Measurements from ENCODE around the gene RBBP5. TPM values are rescaled to one million over a fixed set of nuclear protein-coding genes. Genes with fewer than 3 reads are reported as not detected.

Gene RBBP5
- total RNA-seq, 1 donor from 2014 or later, result 12.4 TPM

GRCh38 chr1:205043866-205044265, 77.9 kb downstream of the RBBP5 start:
- Mint-ChIP-seq H3K9me3 (ENCODE audit: low read depth) (no peaks in the 10 kb centered on the region), H3K4me1 (ENCODE audit: low read depth) (no peaks in the 10 kb centered on the region), H3K36me3 (ENCODE audit: low read depth) (no peaks in the 10 kb centered on the region), H3K27me3 (ENCODE audit: low read depth) (peaks cover 69% of the 10 kb centered on the region), H3K4me3 (ENCODE audit: unreplicated experiment) (no peak overlapping the region), H3K27ac (ENCODE audit: unreplicated experiment) (no peak overlapping the region)
- no peak for DNase-seq (ENCODE audit: low spot score)
- TF ChIP-seq CTCF (IDR thresholded peaks at IDR 0.05), result no peak

GRCh38 chr1:205042911-205043806, 78.6 kb downstream of the RBBP5 start, which contains the start of gene CNTN2:
Gene CNTN2, plus strand, starts transcription at chr1:205043212. Its CDS starts 9,974 bp downstream, at chr1:205053186.
- Mint-ChIP-seq H3K9me3 (ENCODE audit: low read depth) (no peaks in the 10 kb centered on the region), H3K4me3 (ENCODE audit: unreplicated experiment) (no peak within 1 kb of the TSS), H3K36me3 (ENCODE audit: low read depth) (no peaks in the 10 kb centered on the region), H3K27ac (ENCODE audit: unreplicated experiment) (no peak within 1 kb of the TSS), H3K4me1 (ENCODE audit: low read depth) (no peaks in the 10 kb centered on the region), H3K27me3 (ENCODE audit: low read depth) (peaks cover 73% of the 10 kb centered on the region)
- no peak for TF ChIP-seq CTCF (IDR thresholded peaks at IDR 0.05)
- no peak for DNase-seq (ENCODE audit: low spot score)

GRCh38 chr1:205041998-205042910, 79.5 kb downstream of the RBBP5 start:
- no peaks in the 10 kb centered on the region for H3K4me1 Mint-ChIP-seq (ENCODE audit: low read depth)
- no peak for TF ChIP-seq CTCF (IDR thresholded peaks at IDR 0.05)
- no peak overlapping the region for H3K4me3 Mint-ChIP-seq (ENCODE audit: unreplicated experiment)
- H3K9me3 Mint-ChIP-seq (ENCODE audit: low read depth), result no peaks in the 10 kb centered on the region
- H3K27me3 Mint-ChIP-seq (ENCODE audit: low read depth), result peaks cover 66% of the 10 kb centered on the region
- no peaks in the 10 kb centered on the region for H3K36me3 Mint-ChIP-seq (ENCODE audit: low read depth)
- no peak overlapping the region for H3K27ac Mint-ChIP-seq (ENCODE audit: unreplicated experiment)
- DNase-seq (ENCODE audit: low spot score), result no peak

- no peaks in the 10 kb centered on the region for H3K36me3 Mint-ChIP-seq (ENCODE audit: low read depth)
- H3K27me3 Mint-ChIP-seq (ENCODE audit: low read depth), result peaks cover 61% of the 10 kb centered on the region
- H3K4me1 Mint-ChIP-seq (ENCODE audit: low read depth), result no peaks in the 10 kb centered on the region
- H3K27ac Mint-ChIP-seq (ENCODE audit: unreplicated experiment), result no peak overlapping the region
- no peak for DNase-seq (ENCODE audit: low spot score)
- H3K4me3 Mint-ChIP-seq (ENCODE audit: unreplicated experiment), result no peak overlapping the region
- no peaks in the 10 kb centered on the region for H3K9me3 Mint-ChIP-seq (ENCODE audit: low read depth)
- no peak for TF ChIP-seq CTCF (IDR thresholded peaks at IDR 0.05)
These were observed 80.6 kb downstream of the RBBP5 start for GRCh38 chr1:205041001-205041715.
